Activated naive CD8-positive, alpha-beta T cell treated with anti-CD3 and anti-CD28 coated beads, Interleukin-2, amount 50 U/mL, for 24 hours (primary cell): Measurements from ENCODE around the gene UTP15.

ENCODE experiments used
- ATAC-seq: fragments of 150-1000 bp; cut with Tn5 transposase; one replicate; pipeline ENCODE4 v1.10.0; 2021
- DNase-seq: peaks from one replicate; pipeline ENCODE4 v3.0.0; 2021
- H3K27ac Mint-ChIP-seq: one replicate; pipeline ENCODE4 v1.8.0; 2021; ENCODE audit warnings: mild to moderate bottlenecking, mixed read lengths
- H3K27me3 Mint-ChIP-seq: one replicate; pipeline ENCODE4 v1.8.0; 2021; ENCODE audit warnings: mixed read lengths
- H3K36me3 Mint-ChIP-seq: one replicate; pipeline ENCODE4 v1.8.0; 2021; ENCODE audit warnings: low read depth, mixed read lengths
- H3K4me1 Mint-ChIP-seq: one replicate; pipeline ENCODE4 v1.8.0; 2021; ENCODE audit warnings: mixed read lengths
- H3K4me3 Mint-ChIP-seq: one replicate; pipeline ENCODE4 v1.8.0; 2021; ENCODE audit warnings: mild to moderate bottlenecking, moderate library complexity, mixed read lengths
- H3K9me3 Mint-ChIP-seq: one replicate; pipeline ENCODE4 v1.8.0; 2021; ENCODE audit warnings: mixed read lengths

The UTP15 gene

DNA sequence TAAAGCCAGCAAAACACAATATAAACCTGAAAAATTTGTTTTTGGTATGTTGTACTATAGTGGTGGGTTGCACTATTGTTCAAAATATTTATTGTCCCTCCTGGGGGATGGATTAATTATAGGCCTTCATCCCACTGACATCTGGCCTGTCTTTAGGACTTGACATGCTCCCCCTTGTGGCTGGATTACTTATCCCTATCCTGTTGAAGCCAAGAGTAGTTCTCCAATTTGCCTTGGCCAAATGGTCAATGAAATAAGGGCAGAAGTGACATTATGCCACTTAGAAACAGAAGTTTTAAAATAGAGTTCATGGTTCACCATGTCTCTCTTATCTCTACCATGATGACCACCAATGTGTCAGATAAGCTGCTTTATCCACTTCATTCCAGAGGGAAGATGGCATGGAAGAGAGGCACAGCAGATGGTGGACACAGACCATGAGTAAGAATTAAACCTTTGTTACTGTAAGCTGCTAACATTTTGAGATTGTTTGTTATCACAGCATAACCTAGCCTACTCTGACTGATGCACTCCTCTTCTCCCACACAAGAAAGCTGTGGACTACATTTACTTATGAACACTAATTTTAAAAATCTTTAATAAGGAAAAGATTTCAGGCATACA, 31.3 kb downstream of the UTP15 start:
- Mint-ChIP-seq H3K27ac (no peak overlapping the region), H3K4me1 (no peaks in the 10 kb centered on the region), H3K9me3 (peaks cover 3% of the 10 kb centered on the region), H3K4me3 (no peak overlapping the region), H3K27me3 (peaks cover 4% of the 10 kb centered on the region), H3K36me3 (no peaks in the 10 kb centered on the region)
- no peak for ATAC-seq
- peak; percentile 7 for DNase-seq

DNA sequence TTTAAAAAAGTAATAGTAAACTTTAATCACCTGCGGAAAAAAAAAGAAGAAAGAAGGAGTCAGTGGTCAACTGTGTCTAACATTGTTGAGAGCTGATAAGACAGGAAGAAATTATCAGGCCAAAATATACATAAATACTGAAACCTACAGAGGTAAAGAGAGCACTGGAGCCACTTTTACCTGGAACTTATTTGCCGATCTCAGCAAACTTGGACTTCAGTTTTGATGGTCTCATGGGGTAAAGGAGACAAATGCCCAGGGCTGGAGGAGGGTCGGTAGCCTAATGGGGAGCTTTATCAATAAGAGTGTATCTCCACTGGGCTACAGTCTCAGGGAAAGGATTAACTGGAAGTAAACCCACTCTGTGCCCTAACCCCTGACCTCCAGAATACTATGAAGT, 33.8 kb downstream of the UTP15 start:
- DNase-seq (no peak), ATAC-seq (no peak)
- Mint-ChIP-seq H3K36me3 (no peaks in the 10 kb centered on the region), H3K9me3 (peaks cover 4% of the 10 kb centered on the region), H3K27ac (no peak overlapping the region), H3K27me3 (peaks cover 2% of the 10 kb centered on the region), H3K4me1 (no peaks in the 10 kb centered on the region), H3K4me3 (no peak overlapping the region)

DNA sequence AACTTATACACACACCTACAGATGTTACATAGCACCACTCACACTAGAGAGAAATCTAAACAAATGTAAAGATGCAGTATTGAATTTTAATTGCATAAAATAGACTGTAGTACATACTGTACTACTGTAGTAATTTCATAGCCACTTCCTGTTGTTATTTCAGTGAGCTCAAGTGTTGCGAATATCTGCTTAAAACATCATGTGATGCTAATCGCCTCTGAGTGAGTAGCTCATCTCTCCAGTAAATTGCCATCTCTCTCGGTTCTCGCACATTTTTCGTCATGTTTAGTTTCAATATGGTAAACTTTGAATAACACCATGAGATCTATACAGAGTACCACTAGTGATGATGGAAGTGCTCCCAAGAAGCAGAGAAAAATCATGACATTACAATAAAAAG, 38.5 kb downstream of the UTP15 start:
- H3K4me3 Mint-ChIP-seq: no peak overlapping the region
- no peak overlapping the region for H3K27ac Mint-ChIP-seq
- no peaks in the 10 kb centered on the region for H3K4me1 Mint-ChIP-seq
- H3K9me3 Mint-ChIP-seq: peaks cover 4% of the 10 kb centered on the region
- H3K27me3 Mint-ChIP-seq: peaks cover 6% of the 10 kb centered on the region
- no peak for DNase-seq
- ATAC-seq: no peak
- no peaks in the 10 kb centered on the region for H3K36me3 Mint-ChIP-seq

DNA sequence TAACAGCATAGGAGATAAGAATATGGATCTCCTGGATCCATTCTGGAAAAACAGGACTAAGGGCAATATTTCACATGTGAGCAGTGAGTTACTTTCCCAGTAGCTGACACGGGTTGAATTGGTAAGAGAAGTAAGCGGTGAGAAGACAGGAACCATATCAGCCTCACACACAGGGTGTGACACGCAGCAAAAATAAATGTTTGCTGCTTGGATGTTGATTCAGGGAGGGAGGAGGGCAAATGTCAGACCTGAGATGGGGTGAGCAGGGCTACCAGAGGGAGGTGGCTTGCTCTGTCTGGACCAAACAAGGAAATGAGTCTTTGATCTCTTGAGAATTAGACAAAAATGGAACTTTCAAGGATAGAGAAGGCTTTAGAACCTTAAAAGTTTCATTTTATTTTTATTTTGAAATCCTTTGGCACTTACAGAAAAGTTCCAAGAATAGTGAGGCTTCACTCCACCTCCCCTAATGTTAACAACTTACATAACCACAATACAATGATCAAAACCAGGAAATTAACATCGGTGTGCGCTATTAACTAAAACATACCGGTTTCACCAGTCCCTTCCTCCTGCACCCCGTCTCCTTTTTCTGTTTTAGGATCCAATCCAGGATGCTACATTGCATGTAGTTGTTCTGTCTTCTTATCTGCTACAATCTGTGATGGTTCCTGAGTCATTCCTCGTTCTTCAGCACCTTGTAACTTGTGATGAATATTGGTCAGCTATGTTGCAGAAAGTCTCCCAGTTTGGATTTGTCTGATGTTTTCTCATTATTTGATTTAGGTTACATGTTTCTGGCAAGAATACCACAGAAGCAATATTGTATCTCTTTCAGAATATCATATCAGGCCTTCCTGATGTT, 39.9 kb downstream of the UTP15 start:
- Mint-ChIP-seq H3K4me1 (no peaks in the 10 kb centered on the region), H3K27me3 (peaks cover 6% of the 10 kb centered on the region), H3K4me3 (no peak overlapping the region), H3K27ac (no peak overlapping the region), H3K9me3 (peaks cover 4% of the 10 kb centered on the region), H3K36me3 (no peaks in the 10 kb centered on the region)
- ATAC-seq (no peak), DNase-seq (no peak)

DNA sequence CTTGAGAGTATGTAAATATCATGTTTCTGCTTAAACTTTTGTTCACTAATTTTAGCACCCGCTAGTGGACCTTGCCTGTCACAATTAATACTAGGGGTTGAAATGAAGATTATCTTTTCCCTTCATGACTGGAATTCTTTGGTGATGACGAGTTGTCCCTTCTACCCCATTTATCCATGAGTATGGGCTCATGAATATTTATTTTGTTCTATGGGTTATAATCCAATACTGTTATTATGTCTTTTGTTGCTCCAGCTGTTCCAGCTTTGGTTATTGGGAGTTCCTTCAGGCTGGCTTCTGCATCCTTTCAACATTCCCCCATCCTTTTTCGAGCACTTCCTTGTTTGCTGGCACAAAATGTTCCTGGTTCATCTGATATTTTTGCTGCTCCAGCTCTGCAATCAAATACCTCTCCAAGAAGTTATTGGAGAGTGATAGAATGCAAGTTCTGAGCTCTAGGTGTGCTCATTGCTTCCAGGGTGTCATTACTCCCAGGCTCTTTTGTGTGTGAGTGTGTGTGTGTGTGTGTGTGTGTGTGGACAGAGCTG, 40.7 kb downstream of the UTP15 start:
- Mint-ChIP-seq H3K4me1 (no peaks in the 10 kb centered on the region), H3K27me3 (peaks cover 8% of the 10 kb centered on the region), H3K36me3 (no peaks in the 10 kb centered on the region), H3K27ac (no peak overlapping the region), H3K4me3 (no peak overlapping the region), H3K9me3 (peaks cover 4% of the 10 kb centered on the region)
- ATAC-seq (no peak), DNase-seq (no peak)

DNA sequence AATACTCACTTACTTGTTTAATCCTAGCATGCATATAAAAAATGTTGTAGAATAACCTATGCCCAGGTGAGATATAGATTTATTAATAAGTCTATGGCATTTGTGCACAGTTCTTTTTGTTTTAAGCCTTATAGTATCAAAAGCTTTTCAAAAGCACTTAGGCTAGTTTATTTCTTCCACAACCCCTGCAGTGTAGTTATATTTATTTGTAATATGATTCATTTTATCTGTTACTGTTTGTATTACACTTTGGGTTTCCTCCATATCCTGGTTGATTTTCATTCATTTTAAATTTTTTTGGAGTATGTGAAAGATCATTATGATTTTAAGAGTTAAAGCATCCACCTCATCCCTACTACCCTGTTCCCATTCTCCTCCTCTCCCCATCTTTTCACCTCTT, 41.7 kb downstream of the UTP15 start:
- Mint-ChIP-seq H3K9me3 (no peaks in the 10 kb centered on the region), H3K27ac (no peak overlapping the region), H3K4me3 (no peak overlapping the region), H3K4me1 (no peaks in the 10 kb centered on the region), H3K36me3 (no peaks in the 10 kb centered on the region), H3K27me3 (peaks cover 12% of the 10 kb centered on the region)
- ATAC-seq (no peak), DNase-seq (no peak)

DNA sequence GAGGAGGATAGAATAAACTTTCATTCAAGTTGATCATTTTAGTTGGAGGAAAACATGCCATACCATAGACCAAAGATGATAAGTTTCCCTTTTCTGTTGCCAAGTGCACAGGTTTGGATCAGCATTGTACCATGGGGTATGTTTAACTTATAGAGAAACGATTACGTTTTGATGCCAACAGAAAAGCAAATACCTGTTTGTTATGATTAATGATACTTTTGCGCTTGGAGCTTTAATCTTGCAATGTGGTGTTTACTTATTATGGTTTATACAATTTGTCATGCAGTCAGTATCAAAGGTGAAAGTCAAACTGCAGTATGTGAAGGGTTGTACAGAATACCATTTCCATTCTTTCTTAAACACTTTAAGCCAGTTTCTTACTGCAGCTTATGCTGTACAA, 47.3 kb downstream of the UTP15 start:
- Mint-ChIP-seq H3K36me3 (no peaks in the 10 kb centered on the region), H3K27me3 (peaks cover 14% of the 10 kb centered on the region), H3K9me3 (no peaks in the 10 kb centered on the region), H3K4me3 (no peak overlapping the region), H3K4me1 (no peaks in the 10 kb centered on the region), H3K27ac (no peak overlapping the region)
- DNase-seq: no peak
- no peak for ATAC-seq

DNA sequence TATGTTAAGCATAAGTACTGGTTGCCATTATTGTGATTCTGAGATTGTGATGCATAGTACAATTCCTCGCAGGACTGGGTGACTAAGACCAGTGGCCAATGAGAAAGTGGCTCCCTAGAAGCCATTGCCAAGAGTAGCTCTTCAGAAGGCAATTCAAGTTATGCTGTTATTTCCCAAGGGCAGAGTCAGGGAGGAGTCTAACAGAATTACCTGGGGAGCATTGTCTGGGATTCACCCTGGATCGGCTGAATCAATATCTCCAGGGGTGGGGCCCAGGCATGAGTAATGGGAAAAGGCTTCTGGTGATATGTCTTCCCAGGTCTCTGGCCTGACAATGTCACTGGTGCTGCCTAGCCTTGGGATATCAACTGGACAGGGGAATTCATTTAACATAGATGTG, 49.5 kb downstream of the UTP15 start:
- no peaks in the 10 kb centered on the region for H3K36me3 Mint-ChIP-seq

DNA sequence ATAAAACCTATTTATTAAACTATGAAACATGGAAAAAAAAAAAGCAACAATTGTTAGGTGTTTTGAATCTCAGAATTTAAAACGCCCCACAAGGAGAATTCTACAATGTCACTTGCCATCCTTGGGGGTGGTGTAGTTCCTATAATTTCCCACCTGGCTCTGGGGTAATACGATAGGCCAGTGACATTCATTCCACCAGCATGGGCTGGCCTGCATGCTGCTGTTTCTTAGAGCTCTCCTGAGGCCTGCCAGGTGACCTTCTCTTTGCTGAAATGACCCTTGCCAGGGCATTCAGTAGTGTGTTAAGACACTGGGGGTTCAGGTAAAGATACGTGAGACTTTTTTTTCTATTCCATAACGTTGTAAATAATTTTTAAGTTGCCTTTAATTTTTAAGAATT, 50.4 kb downstream of the UTP15 start:
- Mint-ChIP-seq H3K27ac (no peak overlapping the region), H3K4me3 (no peak overlapping the region), H3K9me3 (no peaks in the 10 kb centered on the region), H3K36me3 (no peaks in the 10 kb centered on the region), H3K4me1 (no peaks in the 10 kb centered on the region), H3K27me3 (peaks cover 16% of the 10 kb centered on the region)
- no peak for DNase-seq
- no peak for ATAC-seq

More for the DNA sequence above, 49.5 kb downstream of the UTP15 start:
- no peak for ATAC-seq
- Mint-ChIP-seq H3K4me1 (no peaks in the 10 kb centered on the region), H3K9me3 (no peaks in the 10 kb centered on the region), H3K4me3 (no peak overlapping the region), H3K27me3 (peaks cover 19% of the 10 kb centered on the region), H3K27ac (no peak overlapping the region)
- DNase-seq: no peak

DNA sequence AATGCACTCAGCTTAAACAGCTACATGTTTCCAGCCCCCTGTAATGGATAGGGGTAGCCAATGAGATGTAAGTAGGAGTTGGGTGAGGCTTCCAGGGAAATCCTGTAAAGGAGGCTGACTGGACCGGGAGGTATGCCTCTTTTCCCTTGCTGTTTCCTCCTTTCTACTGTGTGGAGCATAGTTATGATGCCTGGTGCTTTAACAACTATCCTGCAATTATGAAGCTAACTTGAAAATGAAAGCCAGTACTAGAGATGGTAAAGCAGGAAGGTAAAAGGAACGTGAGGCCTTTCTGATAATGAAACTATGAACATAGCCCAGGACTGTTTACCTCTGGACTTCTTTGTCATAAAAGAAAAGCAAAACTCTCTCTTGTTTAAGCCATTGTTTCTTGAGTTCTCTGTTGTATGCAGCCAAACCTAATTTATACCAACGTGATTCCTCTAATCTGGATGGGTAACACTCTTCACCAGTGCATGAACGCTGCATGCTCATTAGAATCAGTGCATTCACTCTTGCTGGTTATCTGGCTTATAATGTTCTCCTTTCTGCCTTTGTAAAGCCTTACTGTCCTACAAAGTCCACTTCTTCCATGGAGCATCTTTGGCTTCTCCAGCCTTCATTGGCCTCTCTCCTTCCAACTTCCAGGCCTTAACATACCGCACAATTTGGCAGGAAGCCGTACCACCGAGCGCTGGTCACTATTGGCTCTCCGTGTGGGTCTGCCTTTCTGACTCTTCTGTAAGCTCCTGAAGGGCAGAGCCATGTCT, 52.2 kb downstream of the UTP15 start:
- Mint-ChIP-seq H3K27me3 (peaks cover 19% of the 10 kb centered on the region), H3K4me1 (no peaks in the 10 kb centered on the region), H3K36me3 (no peaks in the 10 kb centered on the region), H3K9me3 (no peaks in the 10 kb centered on the region), H3K27ac (no peak overlapping the region), H3K4me3 (no peak overlapping the region)
- DNase-seq (no peak), ATAC-seq (no peak)

DNA sequence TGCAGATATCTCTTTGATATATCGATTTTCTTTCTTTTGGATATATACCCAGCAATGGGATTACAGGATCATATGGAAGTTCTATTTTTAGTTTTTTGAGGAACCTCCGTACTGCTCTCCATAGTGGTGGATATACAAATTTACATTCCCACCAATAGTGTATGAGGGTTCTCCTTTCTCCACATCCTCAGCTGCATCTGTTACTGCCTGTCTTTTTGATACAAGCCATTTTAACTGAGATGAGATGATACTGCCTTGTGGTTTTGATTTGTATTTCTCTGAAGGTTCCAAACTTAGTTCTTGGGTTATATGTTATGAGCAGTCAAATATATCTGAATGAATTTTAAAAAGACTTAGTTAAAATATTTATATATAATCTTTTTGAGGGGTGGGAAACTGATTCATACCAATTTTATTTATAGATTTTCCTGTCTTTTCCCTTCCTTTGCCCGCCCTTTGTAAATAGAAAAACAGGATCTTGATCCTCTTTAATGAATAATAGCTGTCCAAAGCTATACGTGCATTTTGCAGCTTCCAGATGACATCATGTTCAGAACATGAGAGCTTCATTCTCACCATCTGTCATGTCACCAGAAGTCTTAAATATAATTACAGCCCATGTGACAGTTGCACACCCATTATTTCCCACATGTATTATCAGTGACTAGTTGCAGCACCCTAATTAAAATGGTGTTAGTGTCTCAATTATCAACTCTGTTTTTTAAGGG, 54.2 kb downstream of the UTP15 start:
- no peak for ATAC-seq
- Mint-ChIP-seq H3K27me3 (peaks cover 18% of the 10 kb centered on the region), H3K27ac (no peak overlapping the region), H3K4me1 (no peaks in the 10 kb centered on the region), H3K4me3 (no peak overlapping the region), H3K9me3 (no peaks in the 10 kb centered on the region), H3K36me3 (no peaks in the 10 kb centered on the region)
- no peak for DNase-seq

DNA sequence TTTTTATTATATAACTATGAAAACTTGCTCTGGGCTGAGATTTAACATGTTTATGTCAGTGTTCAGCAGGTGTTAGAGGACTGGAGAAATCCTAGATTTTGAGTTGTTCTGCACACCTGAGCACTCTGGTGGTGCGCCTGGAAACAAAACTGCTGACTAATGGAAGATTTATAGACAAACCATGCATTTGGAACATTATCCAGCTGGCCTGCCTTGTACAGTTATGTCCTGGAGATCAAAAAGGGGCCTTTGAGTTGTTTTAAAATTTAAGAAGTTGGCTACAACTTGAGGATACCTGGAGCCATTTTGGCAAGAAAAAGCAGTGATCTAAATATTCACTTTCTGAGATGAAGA, 54.8 kb downstream of the UTP15 start:
- no peak overlapping the region for H3K27ac Mint-ChIP-seq
- no peak for ATAC-seq
- H3K9me3 Mint-ChIP-seq: no peaks in the 10 kb centered on the region
- peaks cover 1% of the 10 kb centered on the region for H3K4me1 Mint-ChIP-seq
- no peaks in the 10 kb centered on the region for H3K36me3 Mint-ChIP-seq
- no peak for DNase-seq
- H3K27me3 Mint-ChIP-seq: peaks cover 22% of the 10 kb centered on the region
- no peak overlapping the region for H3K4me3 Mint-ChIP-seq

DNA sequence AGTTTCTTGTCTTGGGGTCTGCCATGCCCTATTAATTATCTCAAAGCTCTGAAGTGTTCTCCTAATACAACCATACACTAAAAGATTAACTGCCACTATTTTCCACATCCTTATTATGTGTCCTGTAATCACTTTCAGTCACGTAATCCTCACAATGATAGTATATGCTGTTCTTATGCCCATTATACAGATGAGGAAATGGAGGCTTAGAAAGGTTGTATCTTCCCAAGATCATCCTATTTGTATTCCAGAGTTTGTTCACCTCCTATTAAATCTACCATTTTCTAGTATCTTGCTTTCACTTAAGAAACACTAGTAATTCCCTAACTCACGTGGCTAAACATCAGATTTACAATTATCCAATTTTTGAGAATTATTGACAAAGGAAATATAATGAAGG, 57.5 kb downstream of the UTP15 start:
- ATAC-seq: no peak
- Mint-ChIP-seq H3K4me1 (peaks cover 6% of the 10 kb centered on the region), H3K9me3 (no peaks in the 10 kb centered on the region), H3K36me3 (no peaks in the 10 kb centered on the region), H3K27ac (no peak overlapping the region), H3K4me3 (no peak overlapping the region), H3K27me3 (peaks cover 41% of the 10 kb centered on the region)
- no peak for DNase-seq

DNA sequence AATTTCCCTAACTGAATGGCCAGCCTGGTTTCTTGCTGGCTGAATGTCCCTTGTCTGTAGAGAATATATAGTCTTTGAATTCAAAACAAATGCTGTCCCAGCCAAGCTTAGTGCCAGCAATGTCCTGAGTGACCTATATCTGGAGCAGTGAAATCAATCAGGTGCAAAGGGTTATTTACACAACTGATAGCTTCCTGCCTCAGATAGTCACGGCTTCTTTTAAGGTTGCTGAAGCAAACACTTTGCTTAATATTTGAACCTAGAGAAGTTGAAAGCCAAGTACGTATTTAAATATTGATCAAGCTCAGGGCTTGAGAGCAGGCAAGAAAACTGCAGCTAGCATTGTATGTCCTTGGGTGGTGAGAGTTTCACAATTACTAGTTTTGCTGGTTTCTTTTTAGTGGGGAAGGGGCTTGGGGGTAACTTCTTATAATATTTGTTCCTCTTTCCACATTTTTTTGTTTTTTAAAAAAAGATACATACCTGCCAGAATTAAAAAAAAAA, 58.4 kb downstream of the UTP15 start:
- peaks cover 6% of the 10 kb centered on the region for H3K4me1 Mint-ChIP-seq
- no peaks in the 10 kb centered on the region for H3K36me3 Mint-ChIP-seq
- no peak for ATAC-seq
- no peak for DNase-seq
- no peaks in the 10 kb centered on the region for H3K9me3 Mint-ChIP-seq
- H3K27ac Mint-ChIP-seq: no peak overlapping the region
- no peak overlapping the region for H3K4me3 Mint-ChIP-seq
- peaks cover 49% of the 10 kb centered on the region for H3K27me3 Mint-ChIP-seq
